ENCODE data around the gene KCNMB4. TPM values are rescaled to one million over a fixed set of nuclear protein-coding genes. Genes with fewer than 3 reads are reported as not detected.
A peak's percentile ranks its signal among the peaks of the same experiment; 100 is the strongest.

The KCNMB4 gene
- total RNA-seq, 4 donors from 2014 or later = 13.8 to 38.5 (median 25.4) TPM

- no peak overlapping the region for H3K4me3 ChIP-seq
- TF ChIP-seq POLR2A (IDR thresholded peaks at IDR 0.05) = no peak
- TF ChIP-seq EP300 (IDR thresholded peaks at IDR 0.05) = no peak
- TF ChIP-seq, protein P1, sequence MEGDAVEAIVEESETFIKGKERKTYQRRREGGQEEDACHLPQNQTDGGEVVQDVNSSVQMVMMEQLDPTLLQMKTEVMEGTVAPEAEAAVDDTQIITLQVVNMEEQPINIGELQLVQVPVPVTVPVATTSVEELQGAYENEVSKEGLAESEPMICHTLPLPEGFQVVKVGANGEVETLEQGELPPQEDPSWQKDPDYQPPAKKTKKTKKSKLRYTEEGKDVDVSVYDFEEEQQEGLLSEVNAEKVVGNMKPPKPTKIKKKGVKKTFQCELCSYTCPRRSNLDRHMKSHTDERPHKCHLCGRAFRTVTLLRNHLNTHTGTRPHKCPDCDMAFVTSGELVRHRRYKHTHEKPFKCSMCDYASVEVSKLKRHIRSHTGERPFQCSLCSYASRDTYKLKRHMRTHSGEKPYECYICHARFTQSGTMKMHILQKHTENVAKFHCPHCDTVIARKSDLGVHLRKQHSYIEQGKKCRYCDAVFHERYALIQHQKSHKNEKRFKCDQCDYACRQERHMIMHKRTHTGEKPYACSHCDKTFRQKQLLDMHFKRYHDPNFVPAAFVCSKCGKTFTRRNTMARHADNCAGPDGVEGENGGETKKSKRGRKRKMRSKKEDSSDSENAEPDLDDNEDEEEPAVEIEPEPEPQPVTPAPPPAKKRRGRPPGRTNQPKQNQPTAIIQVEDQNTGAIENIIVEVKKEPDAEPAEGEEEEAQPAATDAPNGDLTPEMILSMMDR (IDR thresholded peaks at IDR 0.05) = no peak
- H3K27ac ChIP-seq = no peak overlapping the region
- 70 to 90% methylated on average over 2 of the region's 2 CpGs for WGBS, 2 donors
- H3K9me3 ChIP-seq = peaks cover 0 to 7% (median 0%) of the 10 kb centered on the region in 4 donors
- no peaks in the 10 kb centered on the region for H3K27me3 ChIP-seq
- no peak for DNase-seq (ENCODE audit: low spot score in 2 of 2)
- no peaks in the 10 kb centered on the region for H3K36me3 ChIP-seq
- H3K4me1 ChIP-seq = no peaks in the 10 kb centered on the region
Observed at GRCh38 chr12:70466753-70467152, 100.7 kb downstream of the KCNMB4 start.

GRCh38 chr12:70467476-70467875 is 101.4 kb downstream of the KCNMB4 start:
- 66 to 67% methylated on average over 2 of the region's 2 CpGs for WGBS, 2 donors

GRCh38 chr12:70467918-70468733 is 102.0 kb downstream of the KCNMB4 start:
- H3K27ac ChIP-seq = no peak overlapping the region

More at GRCh38 chr12:70467476-70467875, 101.4 kb downstream of the KCNMB4 start:
- H3K9me3 ChIP-seq = peaks cover 0 to 7% (median 0%) of the 10 kb centered on the region in 4 donors
- H3K4me1 ChIP-seq = no peaks in the 10 kb centered on the region
- H3K27ac ChIP-seq = no peak overlapping the region
- H3K4me3 ChIP-seq = no peak overlapping the region
- H3K27me3 ChIP-seq = no peaks in the 10 kb centered on the region
- no peaks in the 10 kb centered on the region for H3K36me3 ChIP-seq
- TF ChIP-seq, protein P1 (IDR thresholded peaks at IDR 0.05) = no peak
- TF ChIP-seq EP300 (IDR thresholded peaks at IDR 0.05) = no peak
- TF ChIP-seq POLR2A (IDR thresholded peaks at IDR 0.05) = no peak
- DNase-seq (ENCODE audit: low spot score in 2 of 2) = no peak

GRCh38 chr12:70468741-70469140 is 102.7 kb downstream of the KCNMB4 start:
- H3K36me3 ChIP-seq = no peaks in the 10 kb centered on the region
- peak overlapping the region in 1 of 4 donors; percentile 21 for H3K4me3 ChIP-seq
- H3K4me1 ChIP-seq = no peaks in the 10 kb centered on the region
- TF ChIP-seq EP300 (IDR thresholded peaks at IDR 0.05) = no peak
- TF ChIP-seq, protein P1 (IDR thresholded peaks at IDR 0.05) = no peak
- TF ChIP-seq POLR2A (IDR thresholded peaks at IDR 0.05) = no peak
- no peak overlapping the region for H3K27ac ChIP-seq
- WGBS, 2 donors = 90 to 93% methylated on average over 3 of the region's 3 CpGs
- no peaks in the 10 kb centered on the region for H3K27me3 ChIP-seq
- H3K9me3 ChIP-seq = peaks cover 0 to 4% (median 0%) of the 10 kb centered on the region in 4 donors
- no peak for DNase-seq (ENCODE audit: low spot score in 2 of 2)

More at GRCh38 chr12:70467918-70468733, 102.0 kb downstream of the KCNMB4 start:
- no peak for TF ChIP-seq POLR2A (IDR thresholded peaks at IDR 0.05)
- TF ChIP-seq EP300 (IDR thresholded peaks at IDR 0.05) = no peak
- TF ChIP-seq, protein P1 (IDR thresholded peaks at IDR 0.05) = no peak
- Histone ChIP-seq H3K4me1 (no peaks in the 10 kb centered on the region), H3K36me3 (no peaks in the 10 kb centered on the region), H3K27me3 (no peaks in the 10 kb centered on the region), H3K9me3 (peaks cover 0 to 7% (median 0%) of the 10 kb centered on the region in 4 donors), H3K4me3 (no peak overlapping the region)
- no peak for DNase-seq (ENCODE audit: low spot score in 2 of 2)
- 77 to 88% methylated on average over 10 of the region's 10 CpGs for WGBS, 2 donors

GRCh38 chr12:70469221-70469820 is 103.2 kb downstream of the KCNMB4 start:
- Histone ChIP-seq H3K4me1 (no peaks in the 10 kb centered on the region), H3K27me3 (no peaks in the 10 kb centered on the region), H3K9me3 (no peaks in the 10 kb centered on the region), H3K27ac (no peak overlapping the region), H3K36me3 (no peaks in the 10 kb centered on the region), H3K4me3 (peak overlapping the region in 1 of 4 donors; percentile 21)
- TF ChIP-seq EP300 (IDR thresholded peaks at IDR 0.05) = no peak
- TF ChIP-seq POLR2A (IDR thresholded peaks at IDR 0.05) = no peak
- TF ChIP-seq, protein P1 (IDR thresholded peaks at IDR 0.05) = no peak
- no peak for DNase-seq (ENCODE audit: low spot score in 2 of 2)
- WGBS, 2 donors = 93 to 94% methylated on average over 12 of the region's 12 CpGs
